GM19025 (cell line): ENCODE data around the gene AADACL2.
"Not testable (repeated sequence)": the region's sequence is repeated elsewhere in the genome, so short reads cannot be mapped to it uniquely, and the experiment has no call there.

Experiments
- ATAC-seq: cut with Tn5 transposase; IDR thresholded peaks from one replicate; pipeline ENCODE4 v1.9.1; 2021; ENCODE audit warnings: mild to moderate bottlenecking, low read depth, moderate library complexity; ENCODE audit not compliant: unreplicated experiment

AADACL2 gene

GRCh38 chr3:151764699-151765098 lies 31.0 kb downstream of the AADACL2 start:
- not testable (repeated sequence) for ATAC-seq

GRCh38 chr3:151765685-151766084 lies 32.0 kb downstream of the AADACL2 start:
- ATAC-seq: no peak

- ATAC-seq: no peak
Measured at GRCh38 chr3:151766454-151766853, 32.7 kb downstream of the AADACL2 start.

GRCh38 chr3:151768393-151768930 lies 34.7 kb downstream of the AADACL2 start:
- ATAC-seq: no peak

- ATAC-seq: no peak
Measured at GRCh38 chr3:151769175-151769574, 35.4 kb downstream of the AADACL2 start.

GRCh38 chr3:151770956-151771355 lies 37.2 kb downstream of the AADACL2 start:
- ATAC-seq: no peak

GRCh38 chr3:151772825-151773480 lies 39.2 kb downstream of the AADACL2 start:
- no peak for ATAC-seq

GRCh38 chr3:151774235-151774634 lies 40.5 kb downstream of the AADACL2 start:
- no peak for ATAC-seq

- no peak for ATAC-seq
Measured at GRCh38 chr3:151774910-151775309, 41.2 kb downstream of the AADACL2 start.

GRCh38 chr3:151775314-151776258 lies 41.9 kb downstream of the AADACL2 start:
- ATAC-seq: no peak

GRCh38 chr3:151776259-151776740 lies 42.6 kb downstream of the AADACL2 start:
- no peak for ATAC-seq

GRCh38 chr3:151777880-151778279 lies 44.2 kb downstream of the AADACL2 start:
- ATAC-seq: no peak

GRCh38 chr3:151787626-151788025 lies 53.9 kb downstream of the AADACL2 start:
- no peak for ATAC-seq

- ATAC-seq: no peak
Measured at GRCh38 chr3:151788401-151788800, 54.7 kb downstream of the AADACL2 start.

- ATAC-seq: no peak
Measured at GRCh38 chr3:151789853-151790463, 56.2 kb downstream of the AADACL2 start.

- ATAC-seq: not testable (repeated sequence)
Measured at GRCh38 chr3:151790763-151791162, 57.0 kb downstream of the AADACL2 start.

- no peak for ATAC-seq
Measured at GRCh38 chr3:151792411-151792810, 58.7 kb downstream of the AADACL2 start.

- ATAC-seq: no peak
Measured at GRCh38 chr3:151793636-151794035, 59.9 kb downstream of the AADACL2 start.

GRCh38 chr3:151794080-151794479 lies 60.4 kb downstream of the AADACL2 start:
- ATAC-seq: no peak

- ATAC-seq: no peak
Measured at GRCh38 chr3:151795276-151795675, 61.5 kb downstream of the AADACL2 start.
